Esophagus muscularis mucosa (tissue), 4 donors: ENCODE results near the gene SMLR1. TPM values are rescaled to one million over a fixed set of nuclear protein-coding genes. Genes with fewer than 3 reads are reported as not detected.

Experiments used
- DNase-seq: peaks from one replicate; pipeline ENCODE4 v3.0.0-alpha.2; 2017; ENCODE audit errors: extremely low spot score
- H3K27ac ChIP-seq, 4 donors: fragments of 200-600 bp; sonication (generic); replicated peaks in 1 of 4; 1 replicate in 3 of 4; 2 replicates in 1 of 4; pipeline ENCODE4 v1.5.1; 2016 to 2019; ENCODE audit warnings: mild to moderate bottlenecking in 1 of 4
- H3K27me3 ChIP-seq, 4 donors: fragments of 200-600 bp; sonication (generic); one replicate each; pipeline versions ENCODE4 v1.5.1 to v1.6.0; 2016 to 2019
- H3K36me3 ChIP-seq, 4 donors: fragments of 200-600 bp; sonication (generic); one replicate each; pipeline ENCODE4 v1.5.1; 2016 to 2019
- H3K4me1 ChIP-seq, 4 donors: fragments of 200-600 bp; sonication (generic); one replicate each; pipeline ENCODE4 v1.5.1; 2016 to 2019
- H3K4me3 ChIP-seq, 4 donors: fragments of 200-600 bp; sonication (generic); 1 replicate in 2 of 4; 2 replicates in 2 of 4; pipeline ENCODE4 v1.5.1; 2016 to 2019; ENCODE audit warnings: mild to moderate bottlenecking in 4 of 4, moderate library complexity in 1 of 4
- H3K9me3 ChIP-seq, 4 donors: fragments of 200-600 bp; sonication (generic); 1 replicate in 3 of 4; 2 replicates in 1 of 4; pipeline ENCODE4 v1.5.1; 2016 to 2019
- CTCF ChIP-seq, 3 experiments: fragments of 200-600 bp in 2 of 3; fragments of 450-650 bp in 1 of 3; sonication (generic) in 2 of 3; IDR thresholded peaks; one replicate each; pipeline ENCODE4 v1.5.1; 2017 to 2019; ENCODE audit warnings: antibody characterized with exemption in 3 of 3, mild to moderate bottlenecking in 2 of 3, moderate library complexity in 1 of 3
- EP300 ChIP-seq: sonication (generic); formaldehyde crosslinking; IDR thresholded peaks from one replicate; pipeline ENCODE4 v1.6.1; 2017; ENCODE audit warnings: antibody characterized with exemption
- POLR2A ChIP-seq: fragments of 450-650 bp; IDR thresholded peaks from one replicate; pipeline ENCODE4 v1.6.1; 2017; ENCODE audit warnings: antibody characterized with exemption, moderate library complexity, mild to moderate bottlenecking, low read depth
- POLR2AphosphoS5 ChIP-seq, 2 donors: sonication (generic); formaldehyde crosslinking; IDR thresholded peaks; one replicate each; pipeline ENCODE4 v1.6.1; 2017; ENCODE audit warnings: antibody characterized with exemption in 2 of 2
- WGBS: methylation state at CpG from one replicate; pipeline ENCODE4 v1.1.5; 2018; 5-methylcytosine and 5-hydroxymethylcytosine counted together
- intact Hi-C: fragments of 100-400 bp; cut with DNase I; formaldehyde crosslinking; loops from one replicate; pipeline ENCODE4 v1.15.1; 2023
- total RNA-seq, 4 donors: library from RNA; depleted of rRNA; stranded (reverse); fragments of >200 nt; gene quantifications; one replicate each; pipeline versions ENCODE4 v1.1.0 to v1.2.1, GENCODE V29; 2016

The SMLR1 gene
- total RNA-seq, 4 donors from 2014 or later: not detected

- intact Hi-C loops: no loop called here
- Histone ChIP-seq H3K27me3 (no peaks in the 10 kb centered on the region), H3K9me3 (no peaks in the 10 kb centered on the region), H3K27ac (no peak overlapping the region), H3K4me3 (no peak overlapping the region), H3K36me3 (peaks cover 0 to 12% (median 0%) of the 10 kb centered on the region in 4 donors), H3K4me1 (peaks cover 0 to 6% (median 0%) of the 10 kb centered on the region in 4 donors)
- no peak for DNase-seq
- no peak for TF ChIP-seq POLR2AphosphoS5 (IDR thresholded peaks at IDR 0.05)
- TF ChIP-seq CTCF (IDR thresholded peaks at IDR 0.05): no peak
- TF ChIP-seq EP300: no peak
- no peak for TF ChIP-seq POLR2A
- WGBS: 98% methylated on average over 2 of the region's 2 CpGs
Measured at GRCh38 chr6:130839379-130839778, 12.2 kb downstream of the SMLR1 start.

- Histone ChIP-seq H3K27me3 (no peaks in the 10 kb centered on the region), H3K4me3 (no peak overlapping the region), H3K36me3 (peaks cover 0 to 12% (median 0%) of the 10 kb centered on the region in 4 donors), H3K9me3 (no peaks in the 10 kb centered on the region), H3K4me1 (peaks cover 0 to 6% (median 0%) of the 10 kb centered on the region in 4 donors), H3K27ac (no peak overlapping the region)
- no peak for DNase-seq
- 96% methylated on average over 2 of the region's 2 CpGs for WGBS
- TF ChIP-seq CTCF (IDR thresholded peaks at IDR 0.05) (no peak), EP300 (no peak), POLR2AphosphoS5 (IDR thresholded peaks at IDR 0.05) (no peak), POLR2A (no peak)
- intact Hi-C loops: loop anchor here (5.0 kb wide), 1 partner anchor 513 kb away; no protein-coding TSS in a partner anchor
Measured at GRCh38 chr6:130840050-130840449, 12.8 kb downstream of the SMLR1 start.

- Histone ChIP-seq H3K4me3 (no peak overlapping the region), H3K9me3 (no peaks in the 10 kb centered on the region), H3K27me3 (no peaks in the 10 kb centered on the region), H3K27ac (no peak overlapping the region), H3K36me3 (peaks cover 0 to 12% (median 0%) of the 10 kb centered on the region in 4 donors), H3K4me1 (peaks cover 0 to 6% (median 0%) of the 10 kb centered on the region in 4 donors)
- TF ChIP-seq EP300: no peak
- TF ChIP-seq CTCF (IDR thresholded peaks at IDR 0.05): no peak
- TF ChIP-seq POLR2A: no peak
- TF ChIP-seq POLR2AphosphoS5 (IDR thresholded peaks at IDR 0.05): no peak
- 46% methylated on average over 4 of the region's 4 CpGs for WGBS
- intact Hi-C loops: loop anchor here (5.0 kb wide), 1 partner anchor 514 kb away; no protein-coding TSS in a partner anchor
- DNase-seq: no peak
Measured at GRCh38 chr6:130841128-130841728, 14.0 kb downstream of the SMLR1 start.

GRCh38 chr6:130843575-130844320 lies 16.5 kb downstream of the SMLR1 start:
- DNase-seq: no peak
- peaks cover 0 to 12% (median 0%) of the 10 kb centered on the region in 4 donors for H3K36me3 ChIP-seq
- H3K27ac ChIP-seq: no peak overlapping the region
- no peaks in the 10 kb centered on the region for H3K27me3 ChIP-seq
- TF ChIP-seq POLR2A: no peak
- no peak for TF ChIP-seq POLR2AphosphoS5 (IDR thresholded peaks at IDR 0.05)
- peak; percentile 36 to 50 (median 48) for TF ChIP-seq CTCF (IDR thresholded peaks at IDR 0.05)
- no peaks in the 10 kb centered on the region for H3K9me3 ChIP-seq
- peaks cover 0 to 12% (median 5%) of the 10 kb centered on the region in 4 donors for H3K4me1 ChIP-seq
- no peak overlapping the region for H3K4me3 ChIP-seq
- intact Hi-C loops: loop anchor here (5.0 kb wide), 1 partner anchor 516 kb away; no protein-coding TSS in a partner anchor
- 74% methylated on average over 3 of the region's 3 CpGs for WGBS
